Stomach (tissue), 9 donors: ENCODE results near the gene GRAP. TPM values are rescaled to one million over a fixed set of nuclear protein-coding genes. Genes with fewer than 3 reads are reported as not detected.

Experiments
- DNase-seq, 2 donors: peaks; one replicate each; pipeline versions ENCODE4 v3.0.0 to v3.0.0-alpha.2; 2013 to 2019
- H3K27ac ChIP-seq, 5 donors: fragments of 200-600 bp in 4 of 5; sonication (generic) in 4 of 5; one replicate each; pipeline ENCODE4 v1.5.1; 2013 to 2019; ENCODE audit warnings: mild to moderate bottlenecking in 1 of 5, moderate library complexity in 1 of 5
- H3K27me3 ChIP-seq, 3 donors: fragments of 200-600 bp; sonication (generic); one replicate each; pipeline ENCODE4 v1.5.1; 2017 to 2019; ENCODE audit warnings: mixed run types in 1 of 3
- H3K36me3 ChIP-seq, 4 donors: fragments of 200-600 bp; sonication (generic); 1 replicate in 3 of 4; 2 replicates in 1 of 4; pipeline ENCODE4 v1.5.1; 2016 to 2019
- H3K4me1 ChIP-seq, 4 donors: fragments of 200-600 bp; sonication (generic); one replicate each; pipeline ENCODE4 v1.5.1; 2016 to 2019
- H3K4me3 ChIP-seq, 4 donors: fragments of 200-600 bp; sonication (generic) in 3 of 4; one replicate each; pipeline ENCODE4 v1.5.1; 2016 to 2019; ENCODE audit warnings: mild to moderate bottlenecking in 1 of 4
- H3K9me3 ChIP-seq, 4 donors: fragments of 200-600 bp; sonication (generic); one replicate each; pipeline ENCODE4 v1.5.1; 2016 to 2019
- EP300 ChIP-seq: sonication (generic); formaldehyde crosslinking; IDR thresholded peaks from one replicate; pipeline ENCODE4 v1.6.1; 2017; ENCODE audit warnings: antibody characterized with exemption
- POLR2A ChIP-seq, 4 donors: fragments of 450-650 bp; IDR thresholded peaks; one replicate each; pipeline ENCODE4 v1.6.1; 2016; ENCODE audit warnings: antibody characterized with exemption in 4 of 4, control low read depth in 2 of 4, mild to moderate bottlenecking in 1 of 4, moderate library complexity in 1 of 4
- POLR2AphosphoS5 ChIP-seq, 3 donors: sonication (generic); formaldehyde crosslinking; IDR thresholded peaks; one replicate each; pipeline ENCODE4 v1.6.1; 2016; ENCODE audit warnings: antibody characterized with exemption in 3 of 3
- WGBS, 5 donors: extraction: QIAGEN DNeasy Blood & Tissue Kit in 3 of 5; methylation state at CpG; one replicate each; pipeline versions ENCODE4 v1.1.5 to v1.1.7; 2013 to 2018; 5-methylcytosine and 5-hydroxymethylcytosine counted together
- intact Hi-C: fragments of 100-400 bp; cut with DNase I; formaldehyde crosslinking; loops from one replicate; pipeline ENCODE4 v1.15.1; 2023; ENCODE audit warnings: low total_unique reads
- polyA plus RNA-seq, 3 donors: library from polyadenylated mRNA; stranded (reverse); fragments of 200-250 nt; gene quantifications; one replicate each; pipeline ENCODE4 v1.2.3, GENCODE V29; 2013
- total RNA-seq, 5 donors: library from RNA; depleted of rRNA; stranded (reverse); fragments of >200 nt; gene quantifications; one replicate each; pipeline versions ENCODE4 v1.1.0 to v1.2.3, GENCODE V29; 2014 to 2016
- TF ChIP-seq, protein P1 (sequence below), 7 experiments: fragments of 450-650 bp in 4 of 7; fragments of 200-600 bp in 3 of 7; sonication (generic) in 3 of 7; IDR thresholded peaks; one replicate each; pipeline ENCODE4 v1.5.1; 2016 to 2019; ENCODE audit warnings: antibody characterized with exemption in 7 of 7, control low read depth in 2 of 7, mild to moderate bottlenecking in 1 of 7
- donor health status: healthy with polysubstance abuse.
- donor health status: Bipolar disorder and iron deficiency.
- donor health status: healthy.

The GRAP gene
- total and polyA plus RNA-seq, 8 donors: 0.87 to 92.2 (median 2.9) TPM

DNA sequence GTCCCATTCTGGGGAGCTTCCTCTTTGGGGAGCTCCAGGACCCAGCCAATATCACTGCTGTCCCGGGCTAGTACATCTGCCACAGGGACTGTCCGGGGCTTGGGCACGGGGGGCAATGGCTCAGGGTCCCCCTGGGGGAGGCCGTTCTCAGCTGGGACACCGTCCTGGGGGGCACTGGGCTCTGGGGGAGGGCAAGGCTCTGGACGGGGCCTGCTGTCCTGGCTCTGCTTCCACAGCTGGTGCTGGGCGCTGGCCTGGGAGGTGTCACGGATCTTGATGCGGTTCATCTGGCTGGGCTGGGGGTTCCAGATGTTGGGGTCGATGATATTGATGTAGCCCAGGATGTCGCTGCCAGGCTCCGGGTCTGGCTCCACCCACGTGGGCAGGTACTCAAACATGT, 68.7 kb downstream of the GRAP start:
- WGBS, 5 donors: 55 to 90% (median 86%) methylated on average over 5 to 13 of the region's 13 CpGs
- H3K4me1 ChIP-seq: peaks cover 10 to 32% (median 26%) of the 10 kb centered on the region in 4 donors
- H3K36me3 ChIP-seq: peaks cover 24 to 50% (median 41%) of the 10 kb centered on the region in 4 donors
- no peak overlapping the region for H3K4me3 ChIP-seq
- no peak overlapping the region for H3K27ac ChIP-seq
- H3K27me3 ChIP-seq: no peaks in the 10 kb centered on the region
- no peak for DNase-seq
- no peaks in the 10 kb centered on the region for H3K9me3 ChIP-seq
- TF ChIP-seq, protein P1, sequence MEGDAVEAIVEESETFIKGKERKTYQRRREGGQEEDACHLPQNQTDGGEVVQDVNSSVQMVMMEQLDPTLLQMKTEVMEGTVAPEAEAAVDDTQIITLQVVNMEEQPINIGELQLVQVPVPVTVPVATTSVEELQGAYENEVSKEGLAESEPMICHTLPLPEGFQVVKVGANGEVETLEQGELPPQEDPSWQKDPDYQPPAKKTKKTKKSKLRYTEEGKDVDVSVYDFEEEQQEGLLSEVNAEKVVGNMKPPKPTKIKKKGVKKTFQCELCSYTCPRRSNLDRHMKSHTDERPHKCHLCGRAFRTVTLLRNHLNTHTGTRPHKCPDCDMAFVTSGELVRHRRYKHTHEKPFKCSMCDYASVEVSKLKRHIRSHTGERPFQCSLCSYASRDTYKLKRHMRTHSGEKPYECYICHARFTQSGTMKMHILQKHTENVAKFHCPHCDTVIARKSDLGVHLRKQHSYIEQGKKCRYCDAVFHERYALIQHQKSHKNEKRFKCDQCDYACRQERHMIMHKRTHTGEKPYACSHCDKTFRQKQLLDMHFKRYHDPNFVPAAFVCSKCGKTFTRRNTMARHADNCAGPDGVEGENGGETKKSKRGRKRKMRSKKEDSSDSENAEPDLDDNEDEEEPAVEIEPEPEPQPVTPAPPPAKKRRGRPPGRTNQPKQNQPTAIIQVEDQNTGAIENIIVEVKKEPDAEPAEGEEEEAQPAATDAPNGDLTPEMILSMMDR (IDR thresholded peaks at IDR 0.05): no peak
- TF ChIP-seq EP300 (no peak), POLR2AphosphoS5 (IDR thresholded peaks at IDR 0.05) (no peak), POLR2A (IDR thresholded peaks at IDR 0.05) (no peak)
- intact Hi-C loops: no loop called here

DNA sequence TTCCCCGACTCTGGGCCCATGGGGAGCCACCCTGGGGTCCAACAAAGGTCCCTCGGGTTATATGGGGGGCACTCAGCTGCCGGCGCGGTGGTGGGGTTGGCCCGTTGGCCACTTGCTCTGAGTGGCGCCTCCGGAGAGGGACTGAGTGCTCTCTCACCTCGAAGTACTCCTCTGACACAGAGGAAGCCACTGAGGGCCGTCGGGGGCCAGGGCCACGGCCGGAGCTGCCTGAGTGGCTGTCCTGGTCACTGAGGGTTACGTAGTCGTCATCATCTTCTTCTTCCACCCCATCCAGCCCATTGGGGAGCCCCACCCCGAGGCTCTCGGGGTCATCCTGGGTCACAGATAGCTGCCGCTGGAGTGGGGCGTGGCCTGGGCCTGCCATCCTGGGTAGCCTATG, 69.1 kb downstream of the GRAP start:
- intact Hi-C loops: no loop called here
- TF ChIP-seq POLR2AphosphoS5 (IDR thresholded peaks at IDR 0.05) (no peak), EP300 (no peak), POLR2A (IDR thresholded peaks at IDR 0.05) (no peak)
- TF ChIP-seq, protein P1 (IDR thresholded peaks at IDR 0.05): no peak
- no peak for DNase-seq
- Histone ChIP-seq H3K4me1 (peaks cover 9 to 28% (median 22%) of the 10 kb centered on the region in 4 donors), H3K9me3 (no peaks in the 10 kb centered on the region), H3K27me3 (no peaks in the 10 kb centered on the region), H3K27ac (no peak overlapping the region), H3K36me3 (peaks cover 24 to 52% (median 45%) of the 10 kb centered on the region in 4 donors), H3K4me3 (no peak overlapping the region)
- 79 to 91% (median 86%) methylated on average over 6 to 19 of the region's 19 CpGs for WGBS, 5 donors

- WGBS, 5 donors: 70 to 87% (median 73%) methylated on average over 4 of the region's 4 CpGs
- Histone ChIP-seq H3K4me3 (no peak overlapping the region), H3K9me3 (no peaks in the 10 kb centered on the region), H3K27me3 (no peaks in the 10 kb centered on the region), H3K4me1 (peaks cover 3 to 22% (median 16%) of the 10 kb centered on the region in 4 donors), H3K36me3 (peaks cover 24 to 55% (median 48%) of the 10 kb centered on the region in 4 donors), H3K27ac (no peak overlapping the region)
- TF ChIP-seq POLR2A (IDR thresholded peaks at IDR 0.05) (no peak), EP300 (no peak), POLR2AphosphoS5 (IDR thresholded peaks at IDR 0.05) (no peak)
- TF ChIP-seq, protein P1 (IDR thresholded peaks at IDR 0.05): no peak
- no peak for DNase-seq
- intact Hi-C loops: no loop called here
Observed at GRCh38 chr17:18977021-18977420, 69.7 kb downstream of the GRAP start.

GRCh38 chr17:18976201-18976600, 70.6 kb downstream of the GRAP start:
- no peaks in the 10 kb centered on the region for H3K9me3 ChIP-seq
- peaks cover 0 to 15% (median 9%) of the 10 kb centered on the region in 4 donors for H3K4me1 ChIP-seq
- no peak for TF ChIP-seq POLR2A (IDR thresholded peaks at IDR 0.05)
- TF ChIP-seq POLR2AphosphoS5 (IDR thresholded peaks at IDR 0.05): no peak
- TF ChIP-seq, protein P1 (IDR thresholded peaks at IDR 0.05): no peak
- no peak for TF ChIP-seq EP300
- no peak overlapping the region for H3K4me3 ChIP-seq
- DNase-seq: no peak
- 56 to 73% (median 65%) methylated on average over 4 of the region's 4 CpGs for whole genome bisulfite sequencing, 5 donors
- no peaks in the 10 kb centered on the region for H3K27me3 ChIP-seq
- H3K27ac ChIP-seq: no peak overlapping the region
- peaks cover 24 to 63% (median 56%) of the 10 kb centered on the region in 4 donors for H3K36me3 ChIP-seq
- intact Hi-C loops: no loop called here
